GM19351 (cell line): Measurements from ENCODE around the gene SLC35F4.

Experiments used
- ATAC-seq: cut with Tn5 transposase; IDR thresholded peaks from one replicate; pipeline ENCODE4 v1.9.1; 2021; ENCODE audit warnings: mild to moderate bottlenecking, moderate library complexity; ENCODE audit not compliant: unreplicated experiment

The SLC35F4 gene

DNA sequence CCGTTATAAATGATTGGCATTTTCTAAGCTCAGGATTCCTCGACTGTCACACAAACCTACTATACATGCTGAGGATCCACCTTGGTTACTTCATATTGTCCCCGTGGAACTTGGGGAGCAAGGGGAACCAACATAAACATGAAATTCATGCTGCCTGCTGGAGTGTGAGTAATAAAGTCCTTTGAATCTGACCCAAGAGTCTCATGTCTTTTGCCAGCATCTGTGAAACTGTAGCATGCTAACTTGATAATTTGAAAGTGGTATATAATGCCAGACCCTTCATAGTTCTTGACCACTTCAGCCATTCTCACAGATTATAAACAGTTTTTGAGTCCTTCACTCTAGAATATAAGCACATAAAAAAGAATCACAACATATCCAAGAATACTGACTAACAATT lies 17.1 kb downstream of the SLC35F4 start:
- ATAC-seq = no peak

- no peak for ATAC-seq
Measured at GRCh38 chr14:57848353-57848752, 17.5 kb downstream of the SLC35F4 start.

GRCh38 chr14:57847706-57848105 lies 18.2 kb downstream of the SLC35F4 start:
- ATAC-seq = no peak

- ATAC-seq = no peak
Measured at GRCh38 chr14:57847096-57847495, 18.8 kb downstream of the SLC35F4 start.

DNA sequence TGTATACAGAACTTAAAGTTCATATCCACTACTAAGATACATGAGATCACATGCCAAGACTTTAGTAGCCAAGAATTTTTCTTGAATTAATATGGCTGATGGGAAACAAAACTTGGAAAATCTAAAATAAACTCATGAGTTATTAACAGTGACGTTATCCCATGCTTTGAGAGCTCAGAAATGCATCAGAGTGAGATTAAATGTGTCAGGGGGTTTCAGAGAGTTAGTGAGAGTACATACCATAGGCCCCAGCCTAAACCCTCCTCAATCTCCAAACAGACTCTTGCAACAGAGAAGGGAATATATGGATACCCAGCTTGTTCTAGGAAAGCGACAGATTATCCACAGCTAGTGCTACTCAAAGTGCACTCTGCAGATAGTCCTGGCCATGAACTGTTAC lies 19.3 kb downstream of the SLC35F4 start:
- no peak for ATAC-seq

DNA sequence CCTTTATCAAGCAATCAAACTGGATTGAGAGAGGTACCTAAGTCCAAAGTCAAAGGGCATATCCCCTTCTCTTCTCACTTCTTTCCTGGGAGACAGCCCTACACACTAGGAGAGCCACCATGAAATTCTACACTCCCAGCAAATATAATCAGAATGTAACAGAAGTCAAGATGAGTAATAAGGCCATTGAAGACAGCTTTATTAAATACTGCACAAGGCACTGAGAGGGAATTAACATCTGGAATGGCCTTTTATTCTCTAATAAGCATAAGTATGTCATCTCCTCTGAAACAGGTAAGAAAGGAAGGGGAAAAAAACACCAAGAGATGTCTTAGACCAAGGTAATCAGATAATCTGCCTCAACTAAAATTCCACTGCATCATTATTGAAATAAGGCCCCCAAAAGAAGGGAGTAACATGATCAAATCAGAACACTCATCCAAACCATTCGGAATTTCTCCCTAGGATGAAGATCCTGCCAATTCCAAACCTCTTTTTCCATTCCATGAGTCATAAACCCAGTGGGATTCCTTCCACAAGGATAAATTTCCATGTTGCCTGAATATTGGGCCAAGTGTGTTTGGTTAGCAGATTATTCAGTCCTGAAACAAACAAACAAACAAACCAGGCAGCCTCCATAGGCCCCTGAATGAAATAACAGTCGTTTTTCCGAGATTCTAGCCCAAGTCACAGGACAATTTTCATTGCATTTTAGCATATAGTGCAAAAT lies 19.9 kb downstream of the SLC35F4 start:
- ATAC-seq = no peak

GRCh38 chr14:57845316-57845715 lies 20.6 kb downstream of the SLC35F4 start:
- ATAC-seq = no peak

- no peak for ATAC-seq
Measured at GRCh38 chr14:57837267-57837666, 28.6 kb downstream of the SLC35F4 start.

DNA sequence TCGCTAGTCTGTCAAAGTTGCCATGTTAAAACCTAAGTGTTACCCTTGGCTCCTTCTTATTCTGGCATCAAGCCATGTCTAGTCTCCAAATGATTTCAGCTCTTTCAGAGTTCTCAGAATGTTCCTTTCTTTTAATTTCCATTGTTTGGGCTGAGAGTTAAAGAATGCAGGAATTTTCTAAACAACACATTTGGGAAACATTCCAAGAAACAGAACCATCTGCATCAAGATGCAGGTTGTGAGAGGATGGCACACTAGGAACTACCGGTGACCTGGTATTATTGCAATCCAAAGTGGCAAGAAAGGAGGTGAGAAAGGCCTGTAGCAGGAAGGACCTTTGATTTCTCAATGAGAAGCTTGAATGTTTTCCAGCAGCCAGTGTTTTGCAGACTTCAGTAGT lies 30.1 kb downstream of the SLC35F4 start:
- ATAC-seq = no peak

DNA sequence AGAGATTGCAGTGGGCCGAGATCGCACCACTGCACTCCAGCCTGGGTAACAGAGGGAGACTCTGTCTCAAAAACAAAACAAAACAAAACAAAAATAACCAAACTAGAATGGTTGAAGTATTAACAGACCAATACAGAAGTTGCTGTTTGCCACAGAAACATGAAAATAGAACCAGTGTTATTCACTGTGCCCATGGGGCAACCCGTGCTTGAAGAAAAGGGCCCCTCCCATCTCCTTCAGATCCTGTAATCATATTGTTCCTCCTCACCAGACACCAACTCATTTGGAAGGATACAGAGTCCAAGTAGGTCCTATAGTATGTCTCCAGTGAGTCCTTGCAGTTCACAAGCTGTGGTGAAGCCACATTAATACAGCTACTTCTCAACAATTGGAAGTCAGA lies 30.9 kb downstream of the SLC35F4 start:
- ATAC-seq = no peak

GRCh38 chr14:57834001-57834598 lies 31.8 kb downstream of the SLC35F4 start:
- ATAC-seq = no peak

DNA sequence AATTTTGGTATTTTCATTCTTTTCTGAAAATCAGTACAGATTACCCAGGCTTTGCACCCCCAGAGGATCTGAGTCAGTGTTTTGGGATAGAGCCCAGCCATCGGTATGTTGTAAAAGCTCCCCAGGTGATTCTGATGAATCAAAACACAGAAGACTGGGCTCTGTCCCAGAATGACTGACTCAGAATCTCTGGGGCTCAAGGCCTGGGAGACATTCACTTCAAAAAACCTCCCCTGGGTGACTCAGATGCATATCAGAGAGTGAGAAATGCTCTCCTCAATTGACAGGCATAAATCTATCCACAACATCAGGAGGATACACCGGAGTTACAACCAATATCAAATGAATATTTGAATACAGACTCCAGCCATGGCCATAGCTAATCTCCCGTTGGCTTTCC lies 32.6 kb downstream of the SLC35F4 start:
- no peak for ATAC-seq

DNA sequence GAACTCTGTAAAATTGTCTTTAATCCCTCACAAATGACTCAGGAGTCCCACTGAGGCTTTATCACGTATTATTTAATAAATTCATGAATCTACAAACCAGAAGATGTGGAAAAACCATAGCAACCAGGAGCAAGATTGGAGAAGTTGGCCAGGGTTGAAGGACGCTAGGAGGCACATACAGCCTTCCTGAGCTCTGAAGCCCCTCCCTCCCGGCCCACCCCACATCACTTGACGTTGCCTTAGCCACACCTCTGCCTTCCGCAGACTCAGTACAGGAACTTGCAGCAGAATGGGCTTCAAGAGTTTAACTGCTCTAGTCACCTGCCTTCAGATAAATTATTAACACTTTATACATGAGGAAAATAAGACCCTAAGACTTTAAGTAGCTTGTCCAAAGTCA lies 33.9 kb downstream of the SLC35F4 start:
- no peak for ATAC-seq

DNA sequence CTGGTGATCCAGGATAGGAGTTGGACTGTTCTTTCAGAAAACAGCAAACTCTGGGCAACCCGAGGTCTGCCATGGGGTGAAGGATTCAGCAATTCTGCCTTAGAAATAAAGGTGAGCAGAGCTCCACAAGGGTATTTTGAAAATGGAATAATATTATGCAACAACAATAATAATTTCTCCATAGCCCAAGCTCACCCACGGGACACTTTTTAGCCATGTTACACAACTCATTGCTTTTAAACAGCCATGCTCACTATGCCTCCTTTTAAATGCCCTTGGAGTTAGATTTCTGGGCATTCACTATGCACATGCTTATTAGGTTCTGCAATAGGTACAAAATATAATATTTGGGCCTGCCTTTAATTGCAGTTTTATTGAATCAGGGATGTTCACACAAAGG lies 37.2 kb downstream of the SLC35F4 start:
- no peak for ATAC-seq

DNA sequence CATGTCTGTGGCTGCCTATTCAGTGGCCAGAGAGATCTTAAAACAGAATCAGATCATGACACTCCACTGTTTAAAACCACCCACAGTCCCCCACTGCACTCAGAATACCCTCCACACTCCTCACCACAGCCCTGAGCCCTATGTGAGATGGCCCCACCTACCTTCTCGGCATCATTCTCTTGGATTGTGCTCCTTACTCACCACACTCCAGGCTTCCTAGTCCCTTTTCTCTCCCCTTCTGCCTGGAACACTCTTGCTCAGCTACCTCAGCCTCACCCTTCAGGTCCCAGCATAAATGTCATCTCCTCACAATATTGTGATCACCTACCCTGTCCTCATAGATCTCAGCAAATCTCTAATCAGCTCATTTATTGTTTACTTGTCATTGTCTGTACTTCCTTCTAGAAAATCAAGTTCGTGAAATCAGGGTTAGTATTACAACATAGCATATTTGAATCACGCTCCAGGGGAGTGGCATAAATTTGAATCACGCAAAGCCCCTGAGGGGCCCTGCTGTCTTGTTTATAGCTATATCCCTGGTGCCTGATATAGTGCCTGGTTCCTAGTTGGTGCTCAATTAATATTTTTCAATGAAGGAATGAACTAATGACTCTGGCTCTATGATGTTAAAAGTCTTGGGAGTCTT lies 42.8 kb downstream of the SLC35F4 start:
- no peak for ATAC-seq

GRCh38 chr14:57822081-57822480 lies 43.8 kb downstream of the SLC35F4 start:
- no peak for ATAC-seq

DNA sequence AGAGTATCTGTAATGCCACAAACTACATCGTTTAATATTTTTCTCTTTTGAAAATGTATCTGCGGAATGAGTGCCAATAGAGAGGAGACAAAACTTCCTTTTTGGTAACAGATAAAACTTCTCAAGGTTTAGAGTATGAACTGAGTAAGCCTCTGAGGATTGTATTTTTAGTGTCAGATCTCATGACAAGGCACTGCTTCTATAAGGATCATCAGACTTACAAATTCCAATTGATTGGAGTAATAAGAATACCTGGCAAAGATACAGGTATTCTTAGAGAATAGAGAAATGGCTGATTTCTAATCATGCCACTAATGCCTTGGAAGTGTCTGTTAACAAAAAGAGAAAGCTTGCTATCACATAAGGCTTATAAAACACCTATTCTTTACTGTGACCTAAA lies 45.3 kb downstream of the SLC35F4 start:
- ATAC-seq = no peak

DNA sequence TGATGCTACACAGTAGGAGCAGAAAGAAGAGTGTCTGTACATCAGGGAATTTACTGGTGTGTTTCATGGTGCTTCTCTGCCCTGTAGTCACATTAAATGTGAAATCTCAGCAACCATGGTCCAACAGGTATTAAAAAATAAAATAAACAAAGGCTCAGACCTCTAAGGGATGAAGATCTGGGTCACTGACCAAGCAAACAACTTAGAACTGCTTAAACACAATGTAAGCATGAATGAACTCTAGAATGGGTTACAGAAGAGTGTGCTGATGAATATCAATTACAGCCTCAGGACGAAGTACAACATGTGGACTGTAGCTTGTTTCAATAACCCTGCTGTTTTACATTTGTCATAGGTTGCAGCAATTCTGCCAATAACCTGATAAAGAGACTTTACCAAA lies 47.4 kb downstream of the SLC35F4 start:
- ATAC-seq = no peak

- ATAC-seq = peak; percentile 82
Measured at GRCh38 chr14:57816568-57817284, 49.2 kb downstream of the SLC35F4 start.

- no peak for ATAC-seq
Measured at GRCh38 chr14:57814726-57815125, 51.2 kb downstream of the SLC35F4 start.

- no peak for ATAC-seq
Measured at GRCh38 chr14:57812741-57813140, 53.2 kb downstream of the SLC35F4 start.
